ENCODE data around the gene SDHA.
A peak's percentile ranks its signal among the peaks of the same experiment; 100 is the strongest.
"Not testable (repeated sequence)": the region's sequence is repeated elsewhere in the genome, so short reads cannot be mapped to it uniquely, and the experiment has no call there.

SDHA gene

DNA sequence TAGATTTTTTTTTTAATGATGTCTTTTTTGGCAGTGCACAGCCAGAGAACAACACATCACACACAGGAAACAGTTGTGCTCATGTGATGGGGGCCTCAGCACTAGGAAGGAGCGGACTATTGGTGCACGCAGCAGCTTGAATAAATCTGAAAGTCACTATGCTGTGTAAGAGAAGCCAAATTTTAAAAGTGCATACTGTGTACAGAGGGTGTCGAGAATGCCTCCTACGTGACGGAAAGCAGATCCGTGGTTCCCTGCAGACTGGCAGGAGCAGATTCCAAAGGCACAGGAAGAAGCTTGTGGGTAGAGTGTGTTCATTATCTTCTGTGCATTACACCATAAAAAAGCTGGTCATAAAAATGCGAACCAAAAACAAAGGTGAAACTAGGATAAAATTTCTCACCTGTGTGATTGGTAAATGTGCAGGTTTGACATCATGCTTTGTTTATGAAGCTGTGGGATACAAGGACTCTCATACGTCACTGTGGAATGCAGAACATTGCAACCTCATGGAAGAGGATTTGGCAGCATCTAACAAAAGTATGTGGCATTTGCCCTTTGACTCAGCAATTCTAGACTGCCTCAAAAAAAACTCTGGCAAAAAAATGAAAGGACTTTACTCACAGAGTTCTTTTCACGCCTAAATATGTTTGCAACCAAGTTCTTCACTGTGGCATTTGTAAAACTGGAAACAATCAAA, 45.3 kb downstream of the SDHA start:
- DNase-seq, result not testable (repeated sequence)

- no peak for DNase-seq
These were observed 46.2 kb downstream of the SDHA start for GRCh38 chr5:264338-264737.

GRCh38 chr5:266311-267026, 48.3 kb downstream of the SDHA start:
- not testable (repeated sequence) for DNase-seq

DNA sequence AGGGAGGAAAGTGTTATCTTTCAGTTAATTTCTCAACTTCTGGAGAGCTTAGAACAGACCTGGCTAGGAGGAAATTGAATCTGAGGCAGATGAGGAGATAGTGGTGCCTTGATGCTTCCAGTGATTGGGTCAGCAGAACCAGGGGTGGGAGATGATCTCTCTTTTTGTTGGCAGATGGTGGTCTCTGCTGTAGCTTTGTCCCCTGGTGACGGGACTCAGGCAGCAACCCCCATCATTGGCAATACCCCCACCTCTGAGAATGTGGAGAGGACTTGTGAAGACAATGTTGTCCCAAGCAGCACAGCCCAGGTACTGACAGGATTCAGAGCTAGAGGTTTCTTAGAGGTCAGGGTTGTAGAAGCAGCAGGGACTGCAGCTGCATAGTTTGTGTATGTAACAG, 49.6 kb downstream of the SDHA start:
- no peak for DNase-seq

GRCh38 chr5:270340-270739, 52.2 kb downstream of the SDHA start:
- no peak for DNase-seq

DNA sequence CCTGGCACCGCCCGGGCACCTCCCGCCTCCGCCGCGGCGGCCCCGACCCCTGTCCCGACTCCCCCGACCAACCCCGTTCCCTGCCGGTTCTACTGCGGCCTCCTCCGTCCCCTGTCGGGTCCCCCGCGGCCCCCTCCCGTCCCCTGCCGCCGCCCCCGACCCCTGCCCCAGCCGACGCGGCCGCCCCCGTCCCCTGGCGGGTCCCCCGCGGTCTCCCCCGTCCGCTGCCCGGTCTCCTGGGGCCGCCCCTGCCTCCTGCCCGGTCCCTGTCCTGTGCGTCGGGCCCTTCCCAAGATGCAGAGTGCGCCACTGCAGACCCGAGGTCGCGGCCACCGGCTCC, 53.7 kb downstream of the SDHA start:
- not testable (repeated sequence) for DNase-seq

DNA sequence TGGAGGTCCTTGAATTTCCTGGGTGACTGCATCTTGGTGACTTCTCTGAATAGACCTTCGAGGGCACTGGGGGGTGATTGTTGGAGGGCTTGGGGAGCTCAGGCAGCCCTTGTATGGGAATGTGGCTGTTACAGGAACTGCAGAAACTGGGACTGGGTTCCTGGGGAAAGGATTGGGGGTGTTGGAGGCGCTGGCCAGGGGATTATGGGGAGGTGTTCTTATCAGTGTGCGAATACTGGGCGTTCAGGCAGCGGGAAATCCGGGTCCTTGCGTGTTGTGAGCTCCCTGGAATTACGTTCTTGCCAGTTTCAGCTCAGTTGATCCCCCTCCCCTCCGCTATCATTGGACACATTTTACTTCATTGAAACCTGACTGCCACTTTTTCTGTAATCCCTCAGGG, 55.0 kb downstream of the SDHA start:
- not testable (repeated sequence) for DNase-seq

DNA sequence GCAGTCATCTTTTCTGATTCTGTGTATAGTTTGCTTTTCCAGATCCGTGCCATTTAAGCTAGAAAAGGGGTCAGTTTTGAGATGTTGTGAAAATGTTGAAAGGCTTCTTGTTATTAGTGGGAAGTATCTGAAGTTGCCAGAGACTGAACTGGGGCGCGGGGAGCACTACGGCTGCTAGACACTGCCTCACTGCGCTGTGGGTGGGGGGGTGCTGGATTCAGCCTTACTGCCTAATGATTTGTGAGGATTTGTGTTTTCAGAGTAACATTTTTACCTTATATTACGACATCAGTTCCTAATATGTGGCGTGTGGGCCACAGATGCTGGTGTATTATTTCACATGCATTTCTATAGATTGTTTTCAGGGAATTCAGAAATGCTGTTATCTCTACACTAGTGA, 55.4 kb downstream of the SDHA start:
- not testable (repeated sequence) for DNase-seq

GRCh38 chr5:274346-274745, 56.2 kb downstream of the SDHA start:
- DNase-seq, result not testable (repeated sequence)

DNA sequence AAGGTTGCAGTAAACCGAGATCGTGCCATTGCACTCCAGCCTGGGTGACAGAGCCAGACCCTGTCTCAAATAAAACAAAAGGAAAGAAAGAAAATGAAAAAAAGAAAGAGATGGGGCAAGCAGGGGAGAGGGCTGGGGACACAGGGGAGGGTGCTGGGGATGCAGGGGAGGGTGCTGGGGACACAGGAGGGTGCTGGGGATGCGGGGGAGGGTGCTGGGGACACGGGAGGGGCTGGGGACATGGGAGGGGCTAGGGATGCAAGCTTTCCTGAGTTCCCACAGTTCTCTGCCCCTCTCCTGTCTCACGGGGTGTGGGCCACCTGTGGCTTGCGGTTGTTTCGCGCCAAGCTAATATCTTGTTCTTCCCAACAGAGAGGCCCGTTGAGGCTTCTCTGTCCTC, 60.5 kb downstream of the SDHA start:
- no peak for DNase-seq

DNA sequence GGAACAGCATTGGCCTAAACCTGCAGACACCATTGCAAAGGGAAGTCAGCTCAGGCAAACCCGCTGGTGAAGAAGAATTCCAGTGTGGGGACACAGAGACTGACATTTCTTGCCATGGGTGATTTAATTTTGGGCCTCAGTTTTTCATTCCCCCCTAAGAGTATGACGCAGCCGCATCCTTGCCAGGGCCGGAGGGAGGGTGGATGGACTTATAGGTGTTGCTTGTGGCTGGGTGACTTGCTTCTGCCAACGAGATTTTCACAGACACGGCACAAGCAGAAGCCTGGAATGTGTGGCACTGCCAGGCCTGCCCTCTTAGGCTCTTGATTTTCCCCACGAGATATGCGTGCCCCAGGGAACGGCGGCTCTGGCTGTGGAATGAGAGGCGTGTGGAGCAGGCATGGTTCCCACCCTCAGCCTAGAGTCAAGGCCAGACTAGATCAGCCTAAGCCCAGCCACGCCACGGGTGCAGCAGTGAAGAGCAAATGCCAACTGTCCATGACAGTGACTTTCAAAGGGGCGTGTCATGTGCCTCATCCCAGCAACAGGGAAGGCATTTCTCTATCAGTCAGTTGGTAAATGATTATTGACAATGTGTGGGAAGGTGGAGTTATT, 61.0 kb downstream of the SDHA start:
- not testable (repeated sequence) for DNase-seq

GRCh38 chr5:285991-286557, 68.0 kb downstream of the SDHA start:
- no peak for DNase-seq

GRCh38 chr5:290200-290599, 72.1 kb downstream of the SDHA start:
- not testable (repeated sequence) for DNase-seq

GRCh38 chr5:291345-291744, 73.2 kb downstream of the SDHA start:
- not testable (repeated sequence) for DNase-seq

GRCh38 chr5:294788-295187, 76.7 kb downstream of the SDHA start:
- not testable (repeated sequence) for DNase-seq

DNA sequence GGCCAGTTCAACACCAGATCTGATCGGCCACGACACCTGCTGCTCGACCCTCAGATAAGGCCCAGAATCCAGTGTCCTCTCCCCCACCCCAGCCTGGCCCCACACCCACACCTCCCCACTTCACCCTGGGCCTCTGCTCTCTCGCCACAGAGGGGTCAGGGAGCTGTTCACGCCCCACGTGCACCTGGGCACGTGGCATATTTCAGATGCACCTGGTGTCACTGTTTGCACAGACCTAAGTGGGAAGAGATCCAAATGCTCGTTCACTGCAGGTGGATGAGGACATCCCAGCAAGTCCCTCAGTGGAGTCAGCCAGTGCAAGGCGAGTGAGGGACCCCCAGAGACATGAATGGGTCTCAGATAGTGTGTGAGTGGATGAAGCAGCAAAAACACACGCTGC, 78.1 kb downstream of the SDHA start:
- not testable (repeated sequence) for DNase-seq

DNA sequence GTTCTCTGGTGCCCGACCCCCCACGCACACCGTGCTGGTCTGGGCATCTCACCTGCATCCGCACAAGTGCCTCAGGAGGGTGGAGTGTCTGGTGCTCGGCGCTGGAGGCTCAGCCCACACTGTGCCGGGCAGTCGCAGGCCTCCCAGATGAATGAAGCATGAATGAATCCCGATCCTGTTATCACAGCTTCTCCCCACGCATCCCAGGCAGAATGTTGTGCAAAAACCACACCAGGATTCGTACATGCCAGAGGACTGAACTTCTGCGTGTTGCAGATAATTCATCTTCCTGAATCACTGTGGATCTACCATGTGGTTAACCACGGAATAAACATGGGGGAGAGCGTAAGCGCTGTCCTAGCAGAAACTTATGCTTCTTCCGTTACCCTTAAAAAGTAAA, 78.8 kb downstream of the SDHA start:
- DNase-seq, result peak; percentile 22 to 46

- DNase-seq, result not testable (repeated sequence)
These were observed 79.3 kb downstream of the SDHA start for GRCh38 chr5:297448-297847.

DNA sequence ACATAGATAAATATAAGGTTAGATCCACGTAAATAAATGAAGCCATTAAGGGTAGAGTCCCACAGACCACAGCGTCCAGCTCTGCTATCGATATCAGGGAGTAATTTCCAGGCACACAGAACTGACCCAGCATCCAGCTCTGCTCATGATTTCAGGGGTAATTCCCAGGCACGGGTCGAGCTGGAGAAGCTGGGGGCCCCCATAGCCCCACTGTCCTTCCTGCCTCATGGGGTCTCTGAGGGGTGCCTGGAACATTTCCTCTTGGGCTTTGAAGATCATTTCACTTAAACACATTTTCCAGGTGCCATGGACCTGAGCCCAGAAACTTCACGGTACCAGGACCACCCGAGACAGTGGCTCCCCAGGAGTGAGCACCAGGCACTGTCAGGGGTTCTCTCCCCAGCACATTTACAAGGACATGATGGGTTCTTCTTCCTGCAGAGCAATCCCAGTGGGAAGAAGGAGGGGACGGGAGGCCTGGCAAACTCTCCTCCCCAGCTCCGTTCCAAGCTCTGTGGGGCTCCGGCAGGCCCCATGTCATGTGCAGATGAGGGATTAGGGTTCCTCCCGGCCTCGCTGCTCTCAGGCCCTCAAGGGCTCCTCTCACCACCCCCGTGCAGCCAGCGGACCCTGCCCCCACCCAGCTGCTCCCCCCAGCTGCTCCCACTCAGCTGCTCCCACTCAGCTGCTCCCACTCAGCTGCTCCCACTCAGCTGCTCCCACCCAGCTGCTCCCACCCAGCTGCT, 80.0 kb downstream of the SDHA start:
- DNase-seq, result not testable (repeated sequence)

- no peak for DNase-seq
These were observed 80.6 kb downstream of the SDHA start for GRCh38 chr5:298737-299125.

GRCh38 chr5:299921-300320, 81.8 kb downstream of the SDHA start:
- not testable (repeated sequence) for DNase-seq

GRCh38 chr5:300691-301435, 82.7 kb downstream of the SDHA start:
- not testable (repeated sequence) for DNase-seq

All from inflammatory macrophage (primary cell).